Liver (tissue), 3 donors: Measurements from ENCODE around the gene NAT10.

Experiments used
- ATF3 ChIP-seq: IDR thresholded peaks from 2 replicates; pipeline ENCODE4 v1.6.1; 2016; ENCODE audit warnings: antibody characterized with exemption
- CTCF ChIP-seq: fragments of 150-350 bp; IDR thresholded peaks from 2 replicates; pipeline ENCODE4 v1.5.1; 2017; ENCODE audit warnings: improper control_type of control experiment, low read depth, low read length; ENCODE audit not compliant: missing input control
- EGR1 ChIP-seq, 2 donors: IDR thresholded peaks; 2 replicates each; pipeline ENCODE4 v1.6.1; 2016 to 2018; ENCODE audit warnings: antibody characterized with exemption in 2 of 2, low read depth in 2 of 2
- FOXA1 ChIP-seq: IDR thresholded peaks from 2 replicates; pipeline ENCODE4 v1.6.1; 2016; ENCODE audit warnings: antibody characterized with exemption
- GABPA ChIP-seq, 2 donors: IDR thresholded peaks in 1 of 2; conservative IDR thresholded peaks in 1 of 2; 2 replicates each; pipeline ENCODE4 v1.6.1; 2016; ENCODE audit warnings: antibody characterized with exemption in 2 of 2, mild to moderate bottlenecking in 1 of 2, moderate library complexity in 1 of 2
- JUND ChIP-seq, 2 donors: IDR thresholded peaks; 2 replicates each; pipeline ENCODE4 v1.6.1; 2016; ENCODE audit warnings: antibody characterized with exemption in 2 of 2
- MAX ChIP-seq: IDR thresholded peaks from 2 replicates; pipeline ENCODE4 v1.6.1; 2016; ENCODE audit warnings: antibody characterized with exemption
- RAD21 ChIP-seq, 2 donors: IDR thresholded peaks; 2 replicates each; pipeline ENCODE4 v1.6.1; 2016; ENCODE audit warnings: antibody characterized with exemption in 2 of 2, mild to moderate bottlenecking in 2 of 2
- SP1 ChIP-seq: IDR thresholded peaks from 2 replicates; pipeline ENCODE4 v1.6.1; 2018; ENCODE audit warnings: antibody characterized with exemption, mild to moderate bottlenecking
- TAF1 ChIP-seq: conservative IDR thresholded peaks from 2 replicates; pipeline ENCODE4 v1.6.1; 2016; ENCODE audit warnings: antibody characterized with exemption, mild to moderate bottlenecking
- donor health status: healthy.
- donor health status: healthy.

- no peak for TF ChIP-seq CTCF
- TF ChIP-seq EGR1 (IDR thresholded peaks at IDR 0.05; ENCODE audit: low read depth in 2 of 2), result no peak
- no peak for TF ChIP-seq ATF3
- no peak for TF ChIP-seq JUND (IDR thresholded peaks at IDR 0.05)
- TF ChIP-seq SP1, result no peak
- TF ChIP-seq FOXA1, result no peak
- TF ChIP-seq GABPA (IDR thresholded peaks at IDR 0.05 in 1 of 2, conservative IDR thresholded peaks at IDR 0.05 in 1 of 2), result no peak
- TF ChIP-seq RAD21 (IDR thresholded peaks at IDR 0.05), result no peak
- TF ChIP-seq MAX, result no peak
- TF ChIP-seq TAF1, result no peak
Observed at GRCh38 chr11:34162856-34163255, 57.4 kb downstream of the NAT10 start.
